Heart right ventricle (tissue), 16 donors: ENCODE measurements around the gene HPCAL1. TPM values are rescaled to one million over a fixed set of nuclear protein-coding genes. Genes with fewer than 3 reads are reported as not detected.

Experiments used
- ATAC-seq, 8 donors: fragments of 200-7000 bp; cut with Tn5 transposase; one replicate each; pipeline ENCODE4 v1.9.1; 2020; ENCODE audit warnings: mild to moderate bottlenecking in 8 of 8, moderate library complexity in 8 of 8, moderate number of reproducible peaks in 1 of 8
- DNase-seq, 2 donors: peaks; one replicate each; pipeline ENCODE4 v3.0.0-alpha.2; 2020
- H3K27ac ChIP-seq, 10 donors: fragments of 200-600 bp; sonication (generic) in 2 of 10; one replicate each; pipeline versions ENCODE4 v1.5.0 to v1.8.0; 2020 to 2022; ENCODE audit warnings: mild to moderate bottlenecking in 3 of 10
- H3K27me3 ChIP-seq, 7 donors: fragments of 200-600 bp; one replicate each; pipeline ENCODE4 v1.8.0; 2021 to 2022; ENCODE audit warnings: mild to moderate bottlenecking in 2 of 7
- H3K36me3 ChIP-seq, 9 donors: fragments of 200-600 bp; sonication (generic) in 1 of 9; one replicate each; pipeline versions ENCODE4 v1.5.0 to v1.8.0; 2020 to 2022; ENCODE audit warnings: mild to moderate bottlenecking in 2 of 9
- H3K4me1 ChIP-seq, 9 donors: fragments of 200-600 bp; sonication (generic) in 1 of 9; one replicate each; pipeline versions ENCODE4 v1.5.0 to v1.8.0; 2020 to 2022; ENCODE audit warnings: mild to moderate bottlenecking in 4 of 9
- H3K4me3 ChIP-seq, 10 donors: fragments of 200-600 bp; sonication (generic) in 2 of 10; one replicate each; pipeline versions ENCODE4 v1.5.0 to v1.8.0; 2020 to 2022; ENCODE audit warnings: mild to moderate bottlenecking in 7 of 10, moderate library complexity in 2 of 10
- H3K9me3 ChIP-seq, 11 donors: fragments of 200-600 bp in 10 of 11; sonication (generic) in 2 of 11; one replicate each; pipeline versions ENCODE4 v1.5.0 to v1.8.0; 2013 to 2022; ENCODE audit warnings: mild to moderate bottlenecking in 2 of 11, control low read depth in 1 of 11, moderate library complexity in 1 of 11
- CTCF ChIP-seq, 9 donors: fragments of 200-600 bp; sonication (generic) in 2 of 9; IDR thresholded peaks; one replicate each; pipeline versions ENCODE4 v1.5.0 to v1.8.0; 2021 to 2022; ENCODE audit warnings: antibody characterized with exemption in 9 of 9, mild to moderate bottlenecking in 5 of 9, moderate library complexity in 1 of 9
- WGBS, 2 donors: extraction: QIAGEN DNeasy Blood & Tissue Kit; methylation state at CpG; one replicate each; pipeline ENCODE4 v1.1.7; 2013; ENCODE audit warnings: inconsistent platforms in 1 of 2; 5-methylcytosine and 5-hydroxymethylcytosine counted together
- intact Hi-C, 10 donors: fragments of 100-400 bp; cut with DNase I; formaldehyde crosslinking; loops; one replicate each; pipeline versions ENCODE4 v1.11.1 to v1.14.2; 2022
- polyA plus RNA-seq, 2 donors: library from polyadenylated mRNA; stranded (reverse); fragments of 200-250 nt; gene quantifications; one replicate each; pipeline ENCODE4 v1.2.3, GENCODE V29; 2013
- total RNA-seq, 10 donors: library from RNA; stranded (reverse); fragmentation: NEBNext Ultra II Directional in 3 of 10; extraction: Animal tissue kit (Norgen Biotek cat#: 25700) in 3 of 10; gene quantifications; one replicate each; pipeline versions ENCODE4 v1.2.1 to v1.2.4, GENCODE V29; 2021 to 2023
- donor health status: Arrhythmogenic right ventricular cardiomyopathy.
- donor health status: ischemic (EF 13 %, LVEDD 7.1; RV severe dilation, severe dysfunction).
- donor health status: healthy with polysubstance abuse.
- donor health status: DM: no; HTN: yes; CAD: no.
- donor health status: DM: no; HTN: no; CAD: no.
- donor health status: ischemic (EF 25% LVEDD 6.9; RV normal size, moderate dysfunction).
- donor health status: ischemic (EF 25% LVEDD 5.7; RV mildly dilated, moderate dysfunction).
- donor health status: healthy.
- donor health status: DM: yes; HTN: yes; CAD: no.
- donor health status: Ischemic cardiomyopathy.
- donor health status: ischemic (EF 35%, LVEDD 5.7; RV mildly dilated, moderate dysfunction).
- donor health status: nonischemic (EF 11% LVEDD 7.7; RV severe dilation, severe dysfunction).
- donor health status: DM: yes; HTN: yes; CAD: no.
- donor health status: PGD.
- donor health status: ischemic (EF 29% LVEDD 5.4; RV normal size, mild dysfunction).
- donor health status: nonischemic (EF 23%, LVEDD 6.1; RV moderate dilation, normal function).

Gene HPCAL1
- total and polyA plus RNA-seq, 12 donors: 15.8 to 49.2 (median 27.5) TPM

GRCh38 chr2:10427618-10427949 is 124.9 kb downstream of the HPCAL1 start:
- ATAC-seq (no peak), DNase-seq (no peak)
- H3K27me3 ChIP-seq: peaks cover 0 to 5% (median 0%) of the 10 kb centered on the region in 7 donors
- 83 to 89% methylated on average over 17 of the region's 17 CpGs for WGBS, 2 donors
- intact Hi-C loops: loop anchor here in 1 of 10 donors (10.0 kb wide), 1 partner anchor 443 kb away; no protein-coding TSS in a partner anchor
- no peak for TF ChIP-seq CTCF (IDR thresholded peaks at IDR 0.05)
- no peak overlapping the region for H3K4me3 ChIP-seq
- peaks cover 0 to 12% (median 7%) of the 10 kb centered on the region in 9 donors for H3K4me1 ChIP-seq
- peaks cover 0 to 53% (median 4%) of the 10 kb centered on the region in 9 donors for H3K36me3 ChIP-seq
- no peak overlapping the region for H3K27ac ChIP-seq
- no peaks in the 10 kb centered on the region for H3K9me3 ChIP-seq

- Histone ChIP-seq H3K4me3 (no peak overlapping the region), H3K27ac (no peak overlapping the region), H3K36me3 (peaks cover 0 to 45% (median 4%) of the 10 kb centered on the region in 9 donors), H3K9me3 (no peaks in the 10 kb centered on the region), H3K27me3 (peaks cover 0 to 8% (median 0%) of the 10 kb centered on the region in 7 donors), H3K4me1 (peaks cover 0 to 15% (median 7%) of the 10 kb centered on the region in 9 donors)
- WGBS, 2 donors: 97% methylated on average over 8 of the region's 8 CpGs
- ATAC-seq: no peak
- no peak for TF ChIP-seq CTCF (IDR thresholded peaks at IDR 0.05)
- no peak for DNase-seq
- intact Hi-C loops: loop anchor here in 1 of 10 donors (10.0 kb wide), 1 partner anchor 444 kb away; no protein-coding TSS in a partner anchor
Measured at GRCh38 chr2:10428355-10428754, 125.7 kb downstream of the HPCAL1 start.

- H3K9me3 ChIP-seq: no peaks in the 10 kb centered on the region
- intact Hi-C loops: loop anchor here in 1 of 10 donors (10.0 kb wide), 1 partner anchor 444 kb away; no protein-coding TSS in a partner anchor
- H3K4me3 ChIP-seq: no peak overlapping the region
- DNase-seq (no peak), ATAC-seq (no peak)
- H3K27ac ChIP-seq: no peak overlapping the region
- H3K4me1 ChIP-seq: peaks cover 0 to 15% (median 7%) of the 10 kb centered on the region in 9 donors
- peaks cover 0 to 8% (median 0%) of the 10 kb centered on the region in 7 donors for H3K27me3 ChIP-seq
- peaks cover 0 to 42% (median 4%) of the 10 kb centered on the region in 9 donors for H3K36me3 ChIP-seq
- 94 to 97% methylated on average over 3 of the region's 3 CpGs for WGBS, 2 donors
- no peak for TF ChIP-seq CTCF (IDR thresholded peaks at IDR 0.05)
Measured at GRCh38 chr2:10428924-10429323, 126.2 kb downstream of the HPCAL1 start.

- 82 to 89% methylated on average over 8 of the region's 8 CpGs for WGBS, 2 donors
- intact Hi-C loops: loop anchor here in 5 of 10 donors (5.0 to 10.0 kb wide), 6 partner anchors 234 to 626 kb away; no protein-coding TSS in a partner anchor
- Histone ChIP-seq H3K4me1 (peaks cover 0 to 26% (median 10%) of the 10 kb centered on the region in 9 donors), H3K27me3 (peaks cover 0 to 8% (median 0%) of the 10 kb centered on the region in 7 donors), H3K9me3 (no peaks in the 10 kb centered on the region), H3K36me3 (peaks cover 0 to 21% (median 0%) of the 10 kb centered on the region in 9 donors), H3K4me3 (no peak overlapping the region), H3K27ac (no peak overlapping the region)
- no peak for ATAC-seq
- no peak for TF ChIP-seq CTCF (IDR thresholded peaks at IDR 0.05)
- no peak for DNase-seq
Measured at GRCh38 chr2:10430886-10431622, 128.3 kb downstream of the HPCAL1 start.
